H4 (cell line): ENCODE data around the gene ASAP2. TPM values are rescaled to one million over a fixed set of nuclear protein-coding genes. Genes with fewer than 3 reads are reported as not detected.

Source experiments
- DNase-seq: peaks from one replicate; pipeline ENCODE4 v3.0.0-alpha.2; 2015; ENCODE audit warnings: low spot score
- total RNA-seq: library from RNA; depleted of rRNA; stranded (reverse); fragments of >200 nt; shearing (Covaris generic); gene quantifications from 2 replicates; pipeline ENCODE4 v1.2.3, GENCODE V29; 2014

The ASAP2 gene
- total RNA-seq, 1 experiment from 2014 or later = 10.4 TPM

DNA sequence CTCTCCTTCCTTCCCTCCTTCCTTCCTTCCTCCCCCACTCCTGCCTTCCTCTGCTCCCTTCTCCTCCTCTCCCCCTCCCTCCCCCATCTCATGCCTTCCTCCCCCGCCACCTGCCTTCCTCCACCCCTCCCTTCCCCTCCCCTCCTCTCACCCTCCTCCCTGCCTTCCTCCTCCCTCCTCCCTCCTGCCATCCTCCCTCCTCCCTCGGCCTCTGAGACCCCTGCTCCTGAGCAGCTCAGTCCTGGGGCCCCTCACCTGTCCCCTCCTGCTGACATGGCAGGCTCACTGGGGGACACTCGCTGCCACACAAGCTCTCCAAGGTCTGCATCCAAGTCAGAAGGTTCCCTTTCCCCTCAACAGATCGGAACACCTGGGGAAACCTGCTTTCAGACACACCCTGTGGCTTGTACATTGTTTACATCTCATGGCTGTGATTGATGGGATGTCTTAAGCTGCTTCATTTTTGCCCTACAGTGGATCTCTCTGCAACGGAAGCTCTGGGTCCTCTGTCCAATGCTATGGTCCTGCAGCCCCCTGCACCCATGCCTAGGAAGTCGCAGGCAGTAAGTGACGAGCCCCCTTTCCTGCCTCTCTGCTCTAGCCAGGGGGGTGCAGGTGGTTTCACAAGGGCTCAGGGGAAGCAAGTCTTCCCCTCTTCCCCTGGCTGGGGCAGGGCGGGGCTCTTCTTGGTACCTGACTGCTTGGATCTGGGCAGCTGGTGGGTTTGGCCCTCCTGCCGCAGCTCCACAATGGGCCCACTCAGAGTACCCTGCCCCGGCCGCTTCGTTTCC lies 193.9 kb downstream of the ASAP2 start:
- DNase-seq = no peak

GRCh38 chr2:9401059-9401547 lies 194.5 kb downstream of the ASAP2 start:
- DNase-seq = no peak

GRCh38 chr2:9401646-9402371 lies 195.2 kb downstream of the ASAP2 start:
- no peak for DNase-seq

GRCh38 chr2:9403924-9404323 lies 197.3 kb downstream of the ASAP2 start:
- DNase-seq = no peak

- no peak for DNase-seq
Measured at GRCh38 chr2:9404451-9404850, 197.8 kb downstream of the ASAP2 start.

DNA sequence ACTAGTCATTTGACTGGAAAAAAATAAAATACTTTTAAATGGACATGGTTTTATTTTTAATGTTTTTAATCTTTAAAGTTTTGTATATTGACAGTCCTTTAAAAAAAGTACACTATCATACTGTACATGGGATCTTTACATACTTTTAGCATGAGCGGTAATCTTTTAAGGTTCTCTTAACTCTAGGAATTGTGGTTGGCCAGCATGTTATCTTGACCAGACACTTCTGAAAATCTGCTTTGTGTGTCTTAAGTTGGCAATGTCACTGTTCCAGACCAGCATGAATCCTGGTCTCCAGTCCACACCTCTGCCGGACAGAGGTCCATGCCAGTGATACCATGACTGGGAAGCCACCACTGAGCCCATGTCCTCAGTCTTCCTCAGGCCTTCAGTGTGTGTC lies 199.0 kb downstream of the ASAP2 start:
- no peak for DNase-seq

- DNase-seq = no peak
Measured at GRCh38 chr2:9406529-9407362, 200.1 kb downstream of the ASAP2 start.

DNA sequence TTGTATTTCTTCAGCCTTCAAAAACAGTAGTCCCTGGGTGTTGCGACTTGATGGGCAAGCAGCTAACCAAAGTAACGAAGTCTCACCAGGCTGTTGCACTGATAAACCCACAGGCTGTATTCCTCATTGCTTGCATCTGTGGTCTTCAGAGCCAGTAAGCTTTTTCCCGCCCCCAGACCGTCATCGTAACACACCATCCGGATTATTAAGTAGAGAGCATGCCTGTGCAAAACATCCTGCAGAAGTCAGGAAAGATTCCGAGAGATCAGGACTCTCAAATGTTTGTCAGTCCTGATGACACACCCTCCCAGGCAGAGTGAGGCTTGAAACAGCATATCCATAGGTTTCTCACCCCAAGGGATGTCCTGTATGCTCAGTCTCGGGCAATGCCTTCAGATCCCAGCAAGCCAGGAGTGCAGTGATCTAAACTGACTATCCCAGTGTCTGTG lies 200.8 kb downstream of the ASAP2 start:
- no peak for DNase-seq

DNA sequence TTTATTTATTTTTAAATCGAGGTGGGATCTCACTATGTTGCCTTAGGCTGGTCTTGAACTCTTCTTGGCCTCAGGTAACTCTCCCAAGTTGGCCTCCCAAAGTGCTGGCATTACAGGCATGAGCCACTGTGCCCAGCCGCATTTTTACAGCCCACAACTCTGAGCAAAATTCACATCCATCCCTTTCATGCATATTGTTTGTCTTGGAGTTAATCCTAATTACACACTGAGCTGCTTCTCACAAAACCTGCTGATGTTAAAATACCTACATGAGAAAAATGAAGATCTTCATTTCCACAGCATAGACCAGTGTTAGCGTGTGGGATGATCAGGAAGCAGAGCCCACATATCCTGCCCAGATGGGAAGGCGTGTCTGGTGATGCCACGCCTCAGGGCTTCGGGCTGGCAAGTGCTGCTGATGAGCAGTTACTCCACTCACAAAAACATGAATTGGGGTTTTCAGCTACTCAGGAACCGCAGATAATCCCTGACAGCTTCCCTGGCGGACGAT lies 202.1 kb downstream of the ASAP2 start:
- no peak for DNase-seq

GRCh38 chr2:9410108-9410507 lies 203.5 kb downstream of the ASAP2 start:
- no peak for DNase-seq

- DNase-seq = no peak
Measured at GRCh38 chr2:9412781-9413180, 206.2 kb downstream of the ASAP2 start.

DNA sequence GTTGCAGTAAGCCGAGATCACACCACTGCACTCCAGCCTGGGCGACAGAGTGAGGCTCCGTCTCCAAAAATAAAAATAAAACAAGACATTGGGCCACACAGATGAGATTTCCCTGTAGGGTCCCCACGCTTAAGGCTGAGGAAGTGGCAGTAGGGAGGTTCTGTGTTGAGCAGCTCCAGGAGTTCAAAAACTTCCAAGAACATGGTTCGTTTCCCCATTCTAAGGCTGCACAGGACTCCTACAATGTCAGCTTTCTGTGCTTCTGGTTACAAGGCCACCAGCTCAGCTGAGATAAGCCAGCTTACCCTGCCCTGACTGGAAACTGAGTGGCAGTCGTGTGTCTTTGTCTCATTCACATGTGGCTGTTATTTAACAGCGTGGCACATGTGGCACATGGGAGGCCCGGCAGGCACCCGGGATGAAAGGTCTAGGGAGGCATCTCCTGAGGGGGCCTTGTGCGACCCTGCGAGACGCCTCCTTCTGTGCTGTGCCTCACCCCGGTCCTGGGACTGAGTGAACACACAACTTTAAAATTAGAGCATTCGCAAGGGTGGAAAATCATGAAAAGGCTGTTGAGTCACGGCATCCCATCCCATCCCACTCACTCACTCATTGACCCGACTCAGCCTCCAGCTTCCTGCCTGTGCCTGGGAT lies 209.0 kb downstream of the ASAP2 start:
- DNase-seq = no peak

GRCh38 chr2:9416267-9416961 lies 209.8 kb downstream of the ASAP2 start:
- no peak for DNase-seq

GRCh38 chr2:9416962-9417316 lies 210.3 kb downstream of the ASAP2 start:
- no peak for DNase-seq

GRCh38 chr2:9417725-9418124 lies 211.1 kb downstream of the ASAP2 start:
- no peak for DNase-seq

DNA sequence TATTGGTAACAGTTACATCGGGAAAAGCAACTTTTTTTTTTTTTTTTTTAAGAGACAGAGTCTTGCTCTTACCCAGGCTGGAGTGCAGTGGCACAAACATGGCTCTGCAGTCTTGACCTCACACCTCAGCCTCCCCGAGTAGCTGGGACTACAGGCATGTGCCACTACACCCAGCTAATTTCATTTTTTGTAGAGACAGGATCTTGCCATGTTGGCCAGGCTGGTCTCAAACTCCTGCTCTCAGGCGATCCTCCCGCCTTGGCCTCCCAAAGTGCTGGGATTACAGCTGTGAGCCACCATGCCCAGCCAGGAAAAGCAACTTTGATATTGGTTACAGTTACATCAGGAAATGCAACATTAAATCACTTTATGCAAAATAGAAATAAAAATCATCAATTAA lies 212.1 kb downstream of the ASAP2 start:
- DNase-seq = no peak

- DNase-seq = no peak
Measured at GRCh38 chr2:9419541-9419940, 212.9 kb downstream of the ASAP2 start.

DNA sequence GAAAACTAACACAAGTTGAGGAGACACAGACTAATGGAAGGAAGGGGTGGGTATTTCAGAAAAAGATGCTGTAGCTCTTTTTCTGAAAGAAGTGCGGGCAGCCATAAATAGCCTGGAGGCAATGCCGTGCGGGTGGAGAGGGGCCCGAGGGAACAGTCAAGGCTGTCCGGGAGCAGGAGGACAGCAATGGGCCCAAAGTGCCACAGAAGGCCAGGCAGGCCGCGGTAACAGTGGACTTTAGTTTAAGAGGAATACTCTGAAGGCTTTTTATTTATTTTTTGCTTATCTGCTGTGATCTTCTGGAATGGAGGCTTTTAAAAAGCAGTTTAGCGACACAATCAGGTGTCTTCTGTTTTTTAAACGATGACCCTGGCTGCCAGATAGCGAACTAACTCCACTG lies 213.9 kb downstream of the ASAP2 start:
- no peak for DNase-seq

- no peak for DNase-seq
Measured at GRCh38 chr2:9422321-9423099, 215.9 kb downstream of the ASAP2 start.
